GM19035 (cell line): ENCODE measurements around the gene SIGLEC8.
"Not testable (repeated sequence)": the region's sequence is repeated elsewhere in the genome, so short reads cannot be mapped to it uniquely, and the experiment has no call there.

Experiments used
- ATAC-seq: cut with Tn5 transposase; IDR thresholded peaks from one replicate; pipeline ENCODE4 v1.9.1; 2021; ENCODE audit not compliant: unreplicated experiment

Gene SIGLEC8

GRCh38 chr19:51473009-51473707 lies 14.9 kb upstream of the SIGLEC8 start:
- ATAC-seq, result no peak

GRCh38 chr19:51472607-51473006 lies 14.4 kb upstream of the SIGLEC8 start:
- no peak for ATAC-seq

GRCh38 chr19:51471527-51471926 lies 13.3 kb upstream of the SIGLEC8 start:
- no peak for ATAC-seq

GRCh38 chr19:51470966-51471365 lies 12.7 kb upstream of the SIGLEC8 start:
- ATAC-seq, result no peak

GRCh38 chr19:51469629-51470028 lies 11.4 kb upstream of the SIGLEC8 start:
- ATAC-seq, result no peak

- ATAC-seq, result no peak
Measured at GRCh38 chr19:51469162-51469561, 10.9 kb upstream of the SIGLEC8 start.

- no peak for ATAC-seq
Measured at GRCh38 chr19:51468545-51468920, 10.3 kb upstream of the SIGLEC8 start.

- no peak for ATAC-seq
Measured at GRCh38 chr19:51467864-51468544, 9.8 kb upstream of the SIGLEC8 start.

GRCh38 chr19:51466723-51467122 lies 8.5 kb upstream of the SIGLEC8 start:
- ATAC-seq, result no peak

- not testable (repeated sequence) for ATAC-seq
Measured at GRCh38 chr19:51463976-51464581, 5.8 kb upstream of the SIGLEC8 start.

- no peak for ATAC-seq
Measured at GRCh38 chr19:51462681-51463080, 4.4 kb upstream of the SIGLEC8 start.

- ATAC-seq, result no peak
Measured at GRCh38 chr19:51462276-51462675, 4.0 kb upstream of the SIGLEC8 start.

- no peak for ATAC-seq
Measured at GRCh38 chr19:51461723-51462161, 3.5 kb upstream of the SIGLEC8 start.

- ATAC-seq, result no peak
Measured at GRCh38 chr19:51460164-51460992, 2.1 kb upstream of the SIGLEC8 start.

- no peak for ATAC-seq
Measured at GRCh38 chr19:51458899-51459505, 748 bp upstream of the SIGLEC8 start.

- ATAC-seq, result no peak
Measured at GRCh38 chr19:51457351-51458013, 772 bp downstream of the SIGLEC8 start.

- no peak for ATAC-seq
Measured at GRCh38 chr19:51456541-51457290, 1.5 kb downstream of the SIGLEC8 start.

- no peak for ATAC-seq
Measured at GRCh38 chr19:51450730-51451307, 7.4 kb downstream of the SIGLEC8 start.

GRCh38 chr19:51448411-51449016 lies 9.7 kb downstream of the SIGLEC8 start:
- ATAC-seq, result no peak
